CD4-positive, alpha-beta T cell (primary cell): ENCODE measurements around the gene INPP4B. TPM values are rescaled to one million over a fixed set of nuclear protein-coding genes. Genes with fewer than 3 reads are reported as not detected.
A peak's percentile ranks its signal among the peaks of the same experiment; 100 is the strongest.

Experiments
- ATAC-seq: fragments of 200-7000 bp; cut with Tn5 transposase; one replicate; pipeline ENCODE4 v1.10.0; 2022; ENCODE audit warnings: mild to moderate bottlenecking; ENCODE audit not compliant: poor library complexity
- CTCF ChIA-PET: fragments of 350-600 bp; sonication (Branson Sonifier 250); formaldehyde crosslinking; loops from one replicate; lab custom pipeline; 2021; ENCODE audit warnings: antibody characterized with exemption, inconsistent platforms; lab: Charles Lee
- POLR2A ChIA-PET: fragments of 350-600 bp; sonication (Branson Sonifier 250); formaldehyde crosslinking; loops from one replicate; lab custom pipeline; 2021; ENCODE audit warnings: antibody characterized with exemption, inconsistent platforms; lab: Charles Lee
- DNase-seq, 14 experiments: peaks; one replicate each; pipeline ENCODE4 v3.0.0-alpha.2; 2013 to 2020; ENCODE audit warnings: mixed read lengths in 2 of 14
- H3K27ac ChIP-seq, 2 donors: one replicate each; pipeline versions ENCODE4 v1.5.1 to v1.7.0; 2013; ENCODE audit warnings: low read length in 2 of 2, low read depth in 1 of 2, mild to moderate bottlenecking in 1 of 2
- H3K27me3 ChIP-seq, 2 experiments: 1 replicate in 1 of 2; 2 replicates in 1 of 2; pipeline versions ENCODE4 v1.6.1 to v1.7.0; 2013; ENCODE audit warnings: low read length in 2 of 2, control low read depth in 1 of 2, mild to moderate bottlenecking in 1 of 2, moderate library complexity in 1 of 2; ENCODE audit not compliant: insufficient read depth in 2 of 2, control insufficient read depth in 1 of 2
- H3K36me3 ChIP-seq: one replicate; pipeline ENCODE4 v1.6.1; 2013; ENCODE audit warnings: low read length, control low read depth; ENCODE audit not compliant: insufficient read depth
- H3K4me1 ChIP-seq: one replicate; pipeline ENCODE4 v1.6.1; 2013; ENCODE audit warnings: low read length, control low read depth; ENCODE audit not compliant: insufficient read depth
- H3K4me3 ChIP-seq: one replicate; pipeline ENCODE4 v1.5.1; 2013; ENCODE audit warnings: mild to moderate bottlenecking, low read length, moderate library complexity
- H3K9me3 ChIP-seq, 2 experiments: 1 replicate in 1 of 2; 2 replicates in 1 of 2; pipeline versions ENCODE4 v1.6.1 to v1.7.0; 2013; ENCODE audit warnings: low read length in 2 of 2, mild to moderate bottlenecking in 2 of 2, control low read depth in 1 of 2, moderate library complexity in 1 of 2; ENCODE audit not compliant: control insufficient read depth in 1 of 2, insufficient read depth in 1 of 2
- H3K27ac Mint-ChIP-seq: one replicate; pipeline ENCODE4 v1.8.0; 2020; ENCODE audit warnings: mixed read lengths
- H3K27me3 Mint-ChIP-seq: one replicate; pipeline ENCODE4 v1.8.0; 2021; ENCODE audit warnings: mixed read lengths
- H3K36me3 Mint-ChIP-seq: one replicate; pipeline ENCODE4 v1.8.0; 2021; ENCODE audit warnings: low read depth, mixed read lengths
- H3K4me1 Mint-ChIP-seq: one replicate; pipeline ENCODE4 v1.8.0; 2021; ENCODE audit warnings: low read depth, mixed read lengths
- H3K4me3 Mint-ChIP-seq: one replicate; pipeline ENCODE4 v1.8.0; 2020; ENCODE audit warnings: mild to moderate bottlenecking, mixed read lengths
- H3K9me3 Mint-ChIP-seq: one replicate; pipeline ENCODE4 v1.8.0; 2020; ENCODE audit warnings: mixed read lengths
- CTCF ChIP-seq: fragments of 200-600 bp; IDR thresholded peaks from one replicate; pipeline ENCODE4 v1.8.0; 2022; ENCODE audit warnings: antibody characterized with exemption, mild to moderate bottlenecking
- intact Hi-C, 2 experiments: fragments of 100-400 bp; cut with DNase I in 1 of 2; cut with micrococcal nuclease in 1 of 2; formaldehyde crosslinking; loops; one replicate each; pipeline versions ENCODE4 v1.15.1 to v1.9.0; 2023 to 2025; cut with DNase I, micrococcal nuclease
- total RNA-seq, 174 experiments: library from RNA in 2 of 174; stranded (reverse) in 2 of 174; gene quantifications; one replicate each; pipeline ENCODE4 v1.2.3 and lab custom pipeline; 2021 to 2026

INPP4B gene
- total RNA-seq, 2 experiments from 2014 or later: 50.7 to 53.8 TPM

GRCh38 chr4:142721187-142721586 lies 124.9 kb downstream of the INPP4B start:
- Mint-ChIP-seq H3K36me3 (peaks cover 26% of the 10 kb centered on the region), H3K27ac (no peak overlapping the region), H3K27me3 (no peaks in the 10 kb centered on the region), H3K9me3 (peaks cover 4% of the 10 kb centered on the region), H3K4me1 (peaks cover 34% of the 10 kb centered on the region), H3K4me3 (no peak overlapping the region)
- no peak for DNase-seq
- ChIA-PET CTCF (interaction anchor here (1.4 kb wide), 1 partner anchor 438 kb away, joined by 5 read pairs; no protein-coding TSS in a partner anchor), POLR2A (interaction anchor here (1.0 to 1.1 kb wide), 2 partner anchors 154 to 405 kb away, joined by 3 read pairs; no protein-coding TSS in a partner anchor)
- ATAC-seq: no peak
- TF ChIP-seq CTCF: no peak
- Histone ChIP-seq H3K27ac (no peak overlapping the region), H3K27me3 (no peaks in the 10 kb centered on the region), H3K36me3 (no peaks in the 10 kb centered on the region), H3K4me3 (no peak overlapping the region), H3K9me3 (no peaks in the 10 kb centered on the region), H3K4me1 (peaks cover 2% of the 10 kb centered on the region)
- intact Hi-C loops: loop anchor here (2.0 to 10.0 kb wide), 5 partner anchors 116 to 592 kb away; partner anchors contain the start of gene INPP4B (in 1 of the 2)

- Histone ChIP-seq H3K4me3 (no peak overlapping the region), H3K4me1 (peaks cover 8% of the 10 kb centered on the region), H3K9me3 (no peaks in the 10 kb centered on the region), H3K36me3 (no peaks in the 10 kb centered on the region), H3K27ac (no peak overlapping the region), H3K27me3 (no peaks in the 10 kb centered on the region)
- Mint-ChIP-seq H3K27ac (peak overlapping the region; percentile 71), H3K4me1 (peaks cover 43% of the 10 kb centered on the region), H3K9me3 (peaks cover 4% of the 10 kb centered on the region), H3K27me3 (no peaks in the 10 kb centered on the region), H3K36me3 (peaks cover 38% of the 10 kb centered on the region), H3K4me3 (peak overlapping the region; percentile 31)
- CTCF ChIA-PET: interaction anchor here (0.6 to 1.4 kb wide), 9 partner anchors 10 to 437 kb away, joined by 3 to 7 read pairs (median 4); no protein-coding TSS in a partner anchor
- DNase-seq: peak in 4 of 14 experiments; percentile 18 to 68 (median 65)
- POLR2A ChIA-PET: interaction anchor here (0.6 to 1.5 kb wide), 13 partner anchors 16 to 592 kb away, joined by 3 to 6 read pairs (median 4); no protein-coding TSS in a partner anchor
- TF ChIP-seq CTCF: peak; percentile 86
- ATAC-seq: peak; percentile 73
- intact Hi-C loops: loop anchor here (1.0 to 10.0 kb wide), 12 partner anchors 43 to 593 kb away; partner anchors contain the start of gene INPP4B (in 1 of the 2)
Measured at GRCh38 chr4:142719854-142720541, 126.1 kb downstream of the INPP4B start.

- H3K27me3 Mint-ChIP-seq: no peaks in the 10 kb centered on the region
- DNase-seq (no peak), ATAC-seq (no peak)
- no peaks in the 10 kb centered on the region for H3K27me3 ChIP-seq
- H3K4me3 Mint-ChIP-seq: no peak overlapping the region
- no peak overlapping the region for H3K27ac ChIP-seq
- POLR2A ChIA-PET: interaction anchor here (1.0 to 1.2 kb wide), 2 partner anchors 15 to 22 kb away, joined by 3 to 5 read pairs; no protein-coding TSS in a partner anchor
- no peak for TF ChIP-seq CTCF
- H3K4me3 ChIP-seq: no peak overlapping the region
- intact Hi-C loops: loop anchor here (2.0 to 5.0 kb wide), 4 partner anchors 42 to 366 kb away; no protein-coding TSS in a partner anchor
- peaks cover 4% of the 10 kb centered on the region for H3K9me3 Mint-ChIP-seq
- peak overlapping the region; percentile 44 for H3K27ac Mint-ChIP-seq
- peaks cover 8% of the 10 kb centered on the region for H3K4me1 ChIP-seq
- CTCF ChIA-PET: no interaction called here
- no peaks in the 10 kb centered on the region for H3K9me3 ChIP-seq
- no peaks in the 10 kb centered on the region for H3K36me3 ChIP-seq
- peaks cover 50% of the 10 kb centered on the region for H3K4me1 Mint-ChIP-seq
- H3K36me3 Mint-ChIP-seq: peaks cover 42% of the 10 kb centered on the region
Measured at GRCh38 chr4:142718981-142719380, 127.1 kb downstream of the INPP4B start.
